Measurements from ENCODE around the gene OR2K2. TPM values are rescaled to one million over a fixed set of nuclear protein-coding genes. Genes with fewer than 3 reads are reported as not detected.

Gene OR2K2
- total and polyA plus RNA-seq, 10 of the 15 experiments (the other 5 are each of a cell fraction or from before 2014, with no cell fraction given), result 0.12 TPM; not detected in 9

- TF ChIP-seq, protein P1, sequence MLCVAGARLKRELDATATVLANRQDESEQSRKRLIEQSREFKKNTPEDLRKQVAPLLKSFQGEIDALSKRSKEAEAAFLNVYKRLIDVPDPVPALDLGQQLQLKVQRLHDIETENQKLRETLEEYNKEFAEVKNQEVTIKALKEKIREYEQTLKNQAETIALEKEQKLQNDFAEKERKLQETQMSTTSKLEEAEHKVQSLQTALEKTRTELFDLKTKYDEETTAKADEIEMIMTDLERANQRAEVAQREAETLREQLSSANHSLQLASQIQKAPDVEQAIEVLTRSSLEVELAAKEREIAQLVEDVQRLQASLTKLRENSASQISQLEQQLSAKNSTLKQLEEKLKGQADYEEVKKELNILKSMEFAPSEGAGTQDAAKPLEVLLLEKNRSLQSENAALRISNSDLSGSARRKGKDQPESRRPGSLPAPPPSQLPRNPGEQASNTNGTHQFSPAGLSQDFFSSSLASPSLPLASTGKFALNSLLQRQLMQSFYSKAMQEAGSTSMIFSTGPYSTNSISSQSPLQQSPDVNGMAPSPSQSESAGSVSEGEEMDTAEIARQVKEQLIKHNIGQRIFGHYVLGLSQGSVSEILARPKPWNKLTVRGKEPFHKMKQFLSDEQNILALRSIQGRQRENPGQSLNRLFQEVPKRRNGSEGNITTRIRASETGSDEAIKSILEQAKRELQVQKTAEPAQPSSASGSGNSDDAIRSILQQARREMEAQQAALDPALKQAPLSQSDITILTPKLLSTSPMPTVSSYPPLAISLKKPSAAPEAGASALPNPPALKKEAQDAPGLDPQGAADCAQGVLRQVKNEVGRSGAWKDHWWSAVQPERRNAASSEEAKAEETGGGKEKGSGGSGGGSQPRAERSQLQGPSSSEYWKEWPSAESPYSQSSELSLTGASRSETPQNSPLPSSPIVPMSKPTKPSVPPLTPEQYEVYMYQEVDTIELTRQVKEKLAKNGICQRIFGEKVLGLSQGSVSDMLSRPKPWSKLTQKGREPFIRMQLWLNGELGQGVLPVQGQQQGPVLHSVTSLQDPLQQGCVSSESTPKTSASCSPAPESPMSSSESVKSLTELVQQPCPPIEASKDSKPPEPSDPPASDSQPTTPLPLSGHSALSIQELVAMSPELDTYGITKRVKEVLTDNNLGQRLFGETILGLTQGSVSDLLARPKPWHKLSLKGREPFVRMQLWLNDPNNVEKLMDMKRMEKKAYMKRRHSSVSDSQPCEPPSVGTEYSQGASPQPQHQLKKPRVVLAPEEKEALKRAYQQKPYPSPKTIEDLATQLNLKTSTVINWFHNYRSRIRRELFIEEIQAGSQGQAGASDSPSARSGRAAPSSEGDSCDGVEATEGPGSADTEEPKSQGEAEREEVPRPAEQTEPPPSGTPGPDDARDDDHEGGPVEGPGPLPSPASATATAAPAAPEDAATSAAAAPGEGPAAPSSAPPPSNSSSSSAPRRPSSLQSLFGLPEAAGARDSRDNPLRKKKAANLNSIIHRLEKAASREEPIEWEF (IDR thresholded peaks at IDR 0.05; ENCODE audit: insufficient replicate concordance, low read depth, low read length), result no peak
- TF ChIP-seq MYC (IDR thresholded peaks at IDR 0.05; ENCODE audit: insufficient read depth, insufficient read length, insufficient replicate concordance, low read length, severe bottlenecking) (no peak), NRF1 (conservative IDR thresholded peaks at IDR 0.05; ENCODE audit: low read depth, low read length) (no peak), NBN (IDR thresholded peaks at IDR 0.05) (no peak), CBX5 (IDR thresholded peaks at IDR 0.05; ENCODE audit: low read depth) (no peak), ATF3 (IDR thresholded peaks at IDR 0.05; ENCODE audit: borderline replicate concordance, extremely low read depth, low read depth, low read length) (no peak), YY1 (IDR thresholded peaks at IDR 0.05; ENCODE audit: low read depth, low read length) (no peak), WRNIP1 (IDR thresholded peaks at IDR 0.05; ENCODE audit: borderline replicate concordance, low read depth, low read length) (no peak), IRF4 (IDR thresholded peaks at IDR 0.05; ENCODE audit: low read depth, low read length) (no peak), IKZF2 (IDR thresholded peaks at IDR 0.05) (no peak), SUPT20H (IDR thresholded peaks at IDR 0.05; ENCODE audit: borderline replicate concordance, control insufficient read depth, low read depth, low read length) (no peak)
- TF ChIP-seq, protein P2, sequence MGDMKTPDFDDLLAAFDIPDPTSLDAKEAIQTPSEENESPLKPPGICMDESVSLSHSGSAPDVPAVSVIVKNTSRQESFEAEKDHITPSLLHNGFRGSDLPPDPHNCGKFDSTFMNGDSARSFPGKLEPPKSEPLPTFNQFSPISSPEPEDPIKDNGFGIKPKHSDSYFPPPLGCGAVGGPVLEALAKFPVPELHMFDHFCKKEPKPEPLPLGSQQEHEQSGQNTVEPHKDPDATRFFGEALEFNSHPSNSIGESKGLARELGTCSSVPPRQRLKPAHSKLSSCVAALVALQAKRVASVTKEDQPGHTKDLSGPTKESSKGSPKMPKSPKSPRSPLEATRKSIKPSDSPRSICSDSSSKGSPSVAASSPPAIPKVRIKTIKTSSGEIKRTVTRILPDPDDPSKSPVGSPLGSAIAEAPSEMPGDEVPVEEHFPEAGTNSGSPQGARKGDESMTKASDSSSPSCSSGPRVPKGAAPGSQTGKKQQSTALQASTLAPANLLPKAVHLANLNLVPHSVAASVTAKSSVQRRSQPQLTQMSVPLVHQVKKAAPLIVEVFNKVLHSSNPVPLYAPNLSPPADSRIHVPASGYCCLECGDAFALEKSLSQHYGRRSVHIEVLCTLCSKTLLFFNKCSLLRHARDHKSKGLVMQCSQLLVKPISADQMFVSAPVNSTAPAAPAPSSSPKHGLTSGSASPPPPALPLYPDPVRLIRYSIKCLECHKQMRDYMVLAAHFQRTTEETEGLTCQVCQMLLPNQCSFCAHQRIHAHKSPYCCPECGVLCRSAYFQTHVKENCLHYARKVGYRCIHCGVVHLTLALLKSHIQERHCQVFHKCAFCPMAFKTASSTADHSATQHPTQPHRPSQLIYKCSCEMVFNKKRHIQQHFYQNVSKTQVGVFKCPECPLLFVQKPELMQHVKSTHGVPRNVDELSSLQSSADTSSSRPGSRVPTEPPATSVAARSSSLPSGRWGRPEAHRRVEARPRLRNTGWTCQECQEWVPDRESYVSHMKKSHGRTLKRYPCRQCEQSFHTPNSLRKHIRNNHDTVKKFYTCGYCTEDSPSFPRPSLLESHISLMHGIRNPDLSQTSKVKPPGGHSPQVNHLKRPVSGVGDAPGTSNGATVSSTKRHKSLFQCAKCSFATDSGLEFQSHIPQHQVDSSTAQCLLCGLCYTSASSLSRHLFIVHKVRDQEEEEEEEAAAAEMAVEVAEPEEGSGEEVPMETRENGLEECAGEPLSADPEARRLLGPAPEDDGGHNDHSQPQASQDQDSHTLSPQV (IDR thresholded peaks at IDR 0.05), result no peak
- TF ChIP-seq, protein P3, sequence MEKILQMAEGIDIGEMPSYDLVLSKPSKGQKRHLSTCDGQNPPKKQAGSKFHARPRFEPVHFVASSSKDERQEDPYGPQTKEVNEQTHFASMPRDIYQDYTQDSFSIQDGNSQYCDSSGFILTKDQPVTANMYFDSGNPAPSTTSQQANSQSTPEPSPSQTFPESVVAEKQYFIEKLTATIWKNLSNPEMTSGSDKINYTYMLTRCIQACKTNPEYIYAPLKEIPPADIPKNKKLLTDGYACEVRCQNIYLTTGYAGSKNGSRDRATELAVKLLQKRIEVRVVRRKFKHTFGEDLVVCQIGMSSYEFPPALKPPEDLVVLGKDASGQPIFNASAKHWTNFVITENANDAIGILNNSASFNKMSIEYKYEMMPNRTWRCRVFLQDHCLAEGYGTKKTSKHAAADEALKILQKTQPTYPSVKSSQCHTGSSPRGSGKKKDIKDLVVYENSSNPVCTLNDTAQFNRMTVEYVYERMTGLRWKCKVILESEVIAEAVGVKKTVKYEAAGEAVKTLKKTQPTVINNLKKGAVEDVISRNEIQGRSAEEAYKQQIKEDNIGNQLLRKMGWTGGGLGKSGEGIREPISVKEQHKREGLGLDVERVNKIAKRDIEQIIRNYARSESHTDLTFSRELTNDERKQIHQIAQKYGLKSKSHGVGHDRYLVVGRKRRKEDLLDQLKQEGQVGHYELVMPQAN (conservative IDR thresholded peaks at IDR 0.05), result no peak
- TF ChIP-seq, protein P4, sequence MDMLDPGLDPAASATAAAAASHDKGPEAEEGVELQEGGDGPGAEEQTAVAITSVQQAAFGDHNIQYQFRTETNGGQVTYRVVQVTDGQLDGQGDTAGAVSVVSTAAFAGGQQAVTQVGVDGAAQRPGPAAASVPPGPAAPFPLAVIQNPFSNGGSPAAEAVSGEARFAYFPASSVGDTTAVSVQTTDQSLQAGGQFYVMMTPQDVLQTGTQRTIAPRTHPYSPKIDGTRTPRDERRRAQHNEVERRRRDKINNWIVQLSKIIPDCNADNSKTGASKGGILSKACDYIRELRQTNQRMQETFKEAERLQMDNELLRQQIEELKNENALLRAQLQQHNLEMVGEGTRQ (IDR thresholded peaks at IDR 0.05; ENCODE audit: borderline replicate concordance, low read depth, low read length), result no peak
Observed at GRCh38 chr9:111287127-111287526, 42.9 kb downstream of the OR2K2 start (continued).
